Stimulated activated CD4-positive, alpha-beta T cell treated with anti-CD3 and anti-CD28 coated beads, Interleukin-4, amount 100 ng/mL, for 48 hours (primary cell): ENCODE results near the gene KRTAP10-6.
A peak's percentile ranks its signal among the peaks of the same experiment; 100 is the strongest.
"Not testable (repeated sequence)": the region's sequence is repeated elsewhere in the genome, so short reads cannot be mapped to it uniquely, and the experiment has no call there.

Source experiments
- DNase-seq, 2 donors: peaks; one replicate each; pipeline ENCODE4 v3.0.0-alpha.2; 2020; ENCODE audit warnings: low read depth in 2 of 2

Gene KRTAP10-6

DNA sequence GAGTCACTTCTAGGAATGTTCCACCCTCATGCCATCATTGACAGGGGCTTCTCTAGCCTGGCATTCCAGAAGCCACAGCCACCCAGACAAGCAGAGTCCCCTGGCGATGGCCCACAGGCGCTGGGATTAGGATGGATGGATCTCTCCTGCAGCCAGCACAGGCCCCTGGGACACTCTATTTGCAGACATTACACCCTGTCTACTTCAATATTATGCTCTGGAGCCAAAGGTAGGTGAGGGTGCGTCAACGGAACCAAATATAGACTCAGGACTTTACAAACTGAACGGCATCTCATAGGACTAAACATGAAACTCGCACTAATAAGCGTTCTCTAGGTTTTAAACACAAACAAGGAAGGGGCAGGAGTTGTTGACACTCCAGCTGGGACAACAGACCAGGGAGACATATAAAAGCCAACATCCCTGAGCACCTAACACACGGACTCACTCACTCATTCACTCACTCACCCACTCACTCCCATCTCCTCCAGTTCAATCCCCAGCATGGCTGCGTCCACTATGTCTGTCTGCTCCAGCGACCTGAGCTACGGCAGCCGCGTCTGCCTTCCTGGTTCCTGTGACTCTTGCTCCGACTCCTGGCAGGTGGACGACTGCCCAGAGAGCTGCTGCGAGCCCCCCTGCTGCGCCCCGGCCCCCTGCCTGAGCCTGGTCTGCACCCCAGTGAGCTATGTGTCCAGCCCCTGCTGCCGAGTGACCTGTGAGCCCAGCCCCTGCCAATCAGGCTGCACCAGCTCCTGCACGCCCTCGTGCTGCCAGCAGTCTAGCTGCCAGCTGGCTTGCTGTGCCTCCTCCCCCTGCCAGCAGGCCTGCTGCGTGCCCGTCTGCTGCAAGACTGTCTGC is 8.0 kb upstream of the KRTAP10-6 start, which contains the start of gene KRTAP10-7:
Gene KRTAP10-7, plus strand, starts transcription at position 480 of the 861 bp plus-strand sequence. Its CDS starts 25 bp downstream, at position 505.
- not testable (repeated sequence) for DNase-seq

DNA sequence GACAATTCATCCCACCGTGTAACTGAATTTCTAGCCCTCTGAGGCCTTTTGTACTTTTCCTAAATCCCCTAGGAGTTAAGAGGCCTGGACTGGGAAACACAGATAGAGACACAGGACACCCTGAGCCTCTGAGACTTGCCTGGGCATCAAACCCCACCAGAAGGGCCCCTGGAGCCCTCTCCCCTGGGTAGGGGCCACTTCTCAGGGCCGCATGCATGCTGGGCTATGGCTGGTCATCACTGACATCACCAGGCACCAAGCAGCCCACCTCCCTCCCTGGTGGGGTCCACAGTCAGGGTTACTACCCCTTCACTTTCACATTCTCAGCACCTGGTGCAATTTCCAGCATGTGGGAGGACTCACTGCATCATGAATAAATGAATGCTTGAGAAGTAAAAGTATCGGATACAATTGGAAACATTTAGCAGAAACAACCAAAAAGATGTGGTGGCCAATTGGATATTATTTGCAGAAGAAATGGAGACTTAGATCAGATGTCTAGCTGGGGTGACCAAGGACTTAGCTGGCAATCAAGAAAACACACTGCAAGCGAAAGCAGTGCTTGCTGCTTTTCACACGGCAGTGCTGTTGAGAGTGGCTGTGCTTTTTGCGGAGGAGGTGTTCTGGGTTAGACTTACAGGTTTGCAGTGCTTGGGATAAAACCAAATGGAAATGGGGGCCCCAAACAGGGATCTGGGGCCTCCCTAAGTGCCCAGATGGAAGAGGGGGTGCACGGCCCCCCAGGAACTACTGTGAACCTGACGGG is 7.1 kb upstream of the KRTAP10-6 start:
- no peak for DNase-seq

DNA sequence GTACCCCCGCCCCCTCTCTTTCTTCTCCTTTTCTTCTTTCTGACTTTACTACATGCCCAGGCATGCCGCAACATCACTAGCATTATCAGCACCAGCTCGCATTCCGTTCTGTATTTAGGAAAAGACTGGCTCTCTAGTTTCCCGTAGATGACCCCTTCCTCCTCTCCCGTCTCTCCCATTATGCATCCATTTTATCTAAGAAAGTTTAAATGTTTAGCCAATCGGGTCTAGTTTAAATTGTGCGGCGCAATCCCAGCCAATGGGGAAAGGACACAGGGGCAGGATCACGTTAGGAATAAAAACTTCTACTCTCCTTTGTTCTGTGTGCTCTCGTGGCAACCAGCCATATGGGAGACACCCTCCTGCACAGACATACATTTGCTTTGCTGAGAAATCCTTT is 5.8 kb upstream of the KRTAP10-6 start:
- DNase-seq, result no peak

DNA sequence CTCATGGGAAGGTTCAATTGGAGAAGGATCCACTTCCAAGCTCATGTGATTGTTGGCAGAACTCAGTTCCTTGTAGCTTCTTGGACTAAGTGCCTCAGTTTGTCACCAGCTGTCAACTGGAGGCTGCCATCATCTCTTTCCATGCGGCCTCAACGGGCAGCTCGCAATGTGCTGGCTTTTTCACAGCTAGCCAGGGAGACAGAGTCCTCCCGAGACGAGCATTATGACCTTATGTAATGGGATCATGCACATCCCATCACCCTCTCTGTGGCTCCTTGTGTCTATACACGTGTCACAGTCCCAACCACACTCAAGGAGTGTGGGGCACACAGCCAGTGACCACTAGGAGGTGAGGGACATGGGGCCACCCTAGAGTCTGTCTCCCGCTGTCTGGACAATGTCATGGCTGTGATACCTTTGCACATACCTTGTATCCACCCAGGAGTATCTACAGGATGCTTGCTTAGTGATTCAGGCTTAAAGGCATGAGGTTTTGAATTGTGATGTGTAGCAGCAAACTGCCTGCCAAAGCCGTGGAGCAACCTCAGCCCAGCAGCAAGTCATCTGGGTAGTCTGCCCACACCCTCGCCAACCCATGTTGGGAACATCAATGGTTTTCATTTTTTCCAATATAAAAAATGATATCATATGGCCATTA is 3.9 kb upstream of the KRTAP10-6 start:
- no peak for DNase-seq

DNA sequence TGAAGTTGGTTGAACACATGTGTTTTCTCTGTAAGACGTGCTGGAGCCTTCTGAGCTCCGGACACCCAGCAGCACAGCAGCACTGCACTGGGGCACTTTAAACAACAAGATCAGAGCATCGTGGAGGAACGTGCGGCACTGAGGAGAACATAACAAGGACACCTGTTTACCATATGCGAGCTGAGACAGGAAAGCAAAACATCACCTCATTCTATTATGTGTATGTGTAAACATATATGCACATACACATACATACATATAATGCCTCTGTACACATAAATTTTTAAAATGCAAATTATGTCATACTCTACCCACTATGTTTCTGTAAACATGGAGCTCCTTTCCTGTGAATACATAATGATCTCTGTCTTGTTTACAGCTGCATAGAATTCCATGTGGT is 3.2 kb upstream of the KRTAP10-6 start:
- DNase-seq, result no peak

DNA sequence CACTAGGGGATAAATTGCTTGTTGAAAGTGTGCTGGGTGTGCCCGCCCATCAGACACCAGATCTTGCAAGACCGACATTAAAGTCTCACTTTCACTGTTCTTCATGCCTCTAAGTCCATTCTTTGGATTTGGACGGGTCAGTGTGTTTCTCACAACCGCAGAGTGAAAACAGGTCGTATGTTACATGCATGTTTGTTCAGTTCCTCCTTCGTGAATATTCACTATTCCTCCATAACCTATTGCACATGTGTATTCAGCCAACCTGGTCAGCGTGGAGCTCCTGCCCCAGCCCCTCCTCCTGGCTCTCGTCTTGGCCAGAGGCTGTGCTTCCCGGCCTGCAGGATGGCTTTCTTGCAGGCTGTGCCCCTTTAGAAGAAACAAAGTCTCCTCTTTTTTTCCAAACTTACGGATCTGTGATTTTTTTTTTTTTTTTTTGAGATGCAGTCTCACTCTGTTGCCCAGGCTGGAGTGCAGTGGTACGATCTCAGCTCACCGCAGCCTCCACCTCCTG is 2.2 kb upstream of the KRTAP10-6 start:
- no peak for DNase-seq

DNA sequence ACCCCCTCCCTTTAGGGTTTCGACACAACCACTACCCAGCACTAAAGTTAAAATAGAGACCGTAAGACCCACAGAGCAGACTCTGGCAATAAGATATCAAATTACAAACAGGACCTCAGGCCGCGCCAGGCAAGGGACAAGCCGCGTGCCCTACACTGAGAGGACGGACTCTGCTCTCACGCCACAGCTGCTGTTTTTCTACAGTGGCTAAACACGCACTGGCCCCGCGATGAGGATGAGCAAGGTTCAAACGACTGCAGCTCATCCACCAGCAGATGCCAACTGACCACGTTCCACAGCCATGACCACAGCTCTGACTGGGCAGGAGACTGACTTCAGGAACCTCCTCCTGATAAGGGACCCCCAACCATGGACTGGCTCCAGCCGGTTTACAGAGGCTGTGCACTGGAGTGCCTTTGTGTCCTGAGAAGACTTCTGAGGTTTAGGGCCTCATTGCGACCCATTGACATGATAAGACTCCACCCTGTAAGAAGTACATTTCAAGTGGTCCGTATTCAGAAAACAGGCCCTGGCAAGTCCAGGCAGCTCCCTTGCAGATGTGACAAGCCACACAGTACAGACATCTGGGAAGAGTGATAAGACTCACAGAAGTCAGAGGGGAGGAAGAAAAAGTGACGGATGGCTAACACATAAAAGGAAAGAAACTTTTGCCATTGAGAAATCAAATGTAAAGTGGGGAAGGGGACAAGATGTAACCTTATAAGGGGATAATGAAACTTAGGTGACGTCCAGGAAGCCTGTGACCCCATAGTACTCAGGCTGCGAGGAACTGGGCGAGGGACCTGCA is 1.5 kb upstream of the KRTAP10-6 start:
- DNase-seq, result no peak

DNA sequence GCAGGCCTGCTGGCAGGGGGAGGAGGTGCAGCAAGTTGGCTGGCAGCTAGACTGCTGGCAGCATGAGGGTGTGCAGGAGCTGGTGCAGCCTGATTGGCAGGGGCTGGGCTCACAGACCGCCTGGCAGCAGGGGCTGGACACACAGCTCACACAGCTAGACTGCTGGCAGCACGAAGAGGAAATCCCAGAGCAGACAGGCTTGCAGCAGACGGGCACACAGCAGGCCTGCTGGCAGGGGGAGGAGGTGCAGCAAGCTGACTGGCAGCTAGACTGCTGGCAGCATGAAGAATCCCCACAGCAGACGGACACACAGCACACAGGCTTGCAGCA is 539 bp downstream of the KRTAP10-6 start:
- DNase-seq, result not testable (repeated sequence)

DNA sequence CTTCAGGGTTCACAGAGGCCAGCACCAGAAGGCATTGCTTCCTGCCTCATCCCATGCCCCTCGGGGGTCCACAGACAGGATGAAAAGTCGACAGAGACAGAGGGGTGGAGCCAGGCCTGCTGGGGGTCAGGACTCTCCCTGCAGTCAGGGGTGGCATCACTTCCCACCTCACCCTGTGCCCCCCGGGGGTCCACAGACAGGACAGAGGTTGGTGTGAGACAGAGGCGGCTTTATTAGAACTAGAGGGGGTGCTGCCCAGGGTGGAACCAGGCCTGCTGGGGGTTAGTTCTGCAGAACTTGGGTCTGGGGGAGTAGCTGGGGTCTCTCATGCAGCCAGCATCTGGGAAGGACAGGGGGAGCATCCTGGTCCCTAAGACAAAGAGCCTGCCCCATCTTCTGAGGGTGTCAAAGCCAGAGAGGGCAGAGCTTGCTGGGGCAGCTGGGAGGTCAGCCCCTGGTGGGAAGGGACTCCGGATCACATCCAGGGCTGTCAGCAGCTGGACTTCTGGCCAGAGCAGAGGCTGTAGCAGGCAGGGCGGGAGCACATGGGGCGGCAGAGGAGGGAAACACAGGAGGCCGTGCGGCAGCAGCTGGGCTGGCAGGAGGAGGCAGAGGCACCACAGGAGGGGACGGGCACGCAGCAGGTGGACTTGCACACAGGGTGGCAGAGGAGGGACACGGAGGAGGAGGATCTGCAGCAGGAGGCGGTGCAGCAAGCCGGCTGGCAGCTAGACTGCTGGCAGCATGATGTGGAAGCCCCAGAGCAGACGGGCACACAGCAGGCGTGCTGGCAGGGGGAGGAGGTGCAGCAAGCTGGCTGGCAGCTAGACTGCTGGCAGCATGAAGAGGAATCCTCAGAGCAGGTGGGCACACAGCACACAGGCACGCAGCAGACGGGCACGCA is 1.2 kb downstream of the KRTAP10-6 start:
- DNase-seq, result not testable (repeated sequence)

DNA sequence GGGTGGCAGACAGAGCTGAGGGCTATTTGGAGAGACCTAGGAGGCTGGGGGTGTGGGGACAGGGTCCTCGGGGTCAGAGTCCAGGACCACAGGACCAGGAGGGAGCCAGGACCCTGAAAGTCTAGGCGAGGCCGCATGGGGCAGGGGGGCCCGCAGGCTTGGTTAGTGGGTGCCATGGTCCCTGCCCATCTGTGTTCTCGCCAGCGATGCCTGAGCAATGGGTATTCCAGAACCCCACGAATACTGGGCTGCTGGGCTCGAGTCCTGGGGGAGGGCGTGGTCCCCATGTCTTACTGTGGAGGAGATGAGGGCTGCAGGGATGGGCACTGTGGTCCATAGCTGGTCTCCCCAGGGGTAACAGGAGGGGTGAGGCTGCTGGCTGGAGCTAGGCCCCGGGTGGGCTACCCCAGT is 2.0 kb downstream of the KRTAP10-6 start:
- no peak for DNase-seq

DNA sequence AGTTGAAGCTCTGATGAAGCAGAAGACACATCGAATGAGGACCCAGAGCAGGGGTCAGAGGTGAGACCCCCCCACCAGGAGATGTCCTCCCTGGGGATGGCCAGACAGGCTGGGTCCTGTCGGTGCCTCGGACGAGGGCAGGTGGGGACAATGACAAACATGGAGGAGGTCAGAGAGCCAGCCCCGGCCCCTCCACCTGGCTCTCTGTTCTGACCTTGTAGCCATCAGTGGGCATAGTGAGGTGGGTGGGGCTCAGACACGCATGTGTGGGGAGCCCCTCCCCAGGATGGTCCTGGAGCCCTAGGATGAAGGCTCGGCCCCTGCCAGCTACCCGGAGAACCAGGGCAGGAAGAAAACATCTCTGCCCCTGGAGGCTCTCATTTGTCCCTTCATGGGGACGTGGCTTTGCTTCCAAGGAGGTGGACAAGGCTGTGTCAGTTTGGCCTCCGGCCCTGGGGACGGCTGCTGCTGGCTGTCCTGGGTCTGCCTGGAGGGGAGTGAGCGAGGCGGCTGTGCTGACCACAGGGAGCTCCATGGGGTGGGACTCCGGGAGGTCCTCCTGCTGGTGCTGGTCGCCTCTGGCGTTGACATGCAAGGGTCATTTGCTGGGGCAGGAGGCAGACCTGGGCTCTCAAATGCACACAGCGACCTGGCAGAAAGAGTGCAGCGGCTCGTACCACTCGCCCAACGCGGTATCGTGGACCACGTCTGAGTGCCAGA is 2.6 kb downstream of the KRTAP10-6 start:
- DNase-seq, result no peak

DNA sequence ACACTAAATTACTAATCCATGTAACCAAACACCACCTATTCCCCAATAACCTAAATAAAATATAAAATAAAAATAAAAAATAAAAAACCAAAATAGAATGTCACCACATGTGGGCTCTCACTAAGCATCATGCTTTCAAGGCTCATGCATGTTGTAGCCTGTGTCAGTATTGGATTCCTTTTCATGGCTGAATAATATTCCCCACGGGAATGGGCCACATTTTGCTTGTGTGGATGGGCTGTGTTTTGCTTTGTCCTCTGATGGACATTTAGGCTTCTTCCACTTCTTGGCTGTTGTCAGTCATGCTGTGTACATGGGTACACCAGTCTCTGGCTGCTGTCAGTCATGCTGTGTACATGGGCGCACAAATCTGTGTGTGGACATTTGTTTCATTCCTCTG is 3.2 kb downstream of the KRTAP10-6 start:
- DNase-seq, result no peak

DNA sequence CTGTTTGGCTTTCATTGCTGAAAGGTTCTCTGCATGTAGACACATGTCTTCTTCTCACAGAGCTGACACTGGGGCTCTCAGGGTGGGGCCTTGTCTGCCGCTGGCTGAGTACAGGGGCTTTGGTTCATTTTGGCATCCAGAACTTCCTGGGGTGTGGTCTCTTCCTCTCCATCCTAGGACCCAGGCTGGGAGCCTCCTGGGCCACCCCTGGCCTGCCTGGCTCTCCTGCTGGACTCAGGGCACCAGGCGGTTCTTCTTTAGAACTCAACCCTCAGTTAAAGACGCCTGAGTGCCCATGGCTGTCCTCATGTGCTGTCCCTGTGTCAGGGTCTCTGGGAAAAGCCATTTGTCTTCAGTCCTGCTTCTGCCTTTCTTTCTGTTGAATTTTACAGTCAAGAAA is 6.4 kb downstream of the KRTAP10-6 start:
- no peak for DNase-seq

DNA sequence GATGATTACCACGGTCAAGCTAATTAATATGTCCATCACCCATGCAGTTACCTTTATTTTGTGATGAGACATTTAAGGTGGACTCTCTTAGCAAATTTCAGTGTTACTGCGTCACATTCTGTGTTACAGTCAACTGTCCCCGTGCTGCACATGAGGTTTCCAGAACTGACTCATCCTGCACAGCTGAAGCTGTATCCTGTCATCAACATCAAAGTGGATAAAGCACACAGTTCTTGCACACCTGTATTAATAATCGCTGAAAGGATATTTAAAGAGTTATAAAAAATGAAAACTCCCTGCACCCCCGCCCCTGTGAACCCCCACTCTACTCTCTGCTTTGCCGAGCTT is 8.5 kb downstream of the KRTAP10-6 start:
- DNase-seq, result peak in 1 of 2 donors; percentile 14

DNA sequence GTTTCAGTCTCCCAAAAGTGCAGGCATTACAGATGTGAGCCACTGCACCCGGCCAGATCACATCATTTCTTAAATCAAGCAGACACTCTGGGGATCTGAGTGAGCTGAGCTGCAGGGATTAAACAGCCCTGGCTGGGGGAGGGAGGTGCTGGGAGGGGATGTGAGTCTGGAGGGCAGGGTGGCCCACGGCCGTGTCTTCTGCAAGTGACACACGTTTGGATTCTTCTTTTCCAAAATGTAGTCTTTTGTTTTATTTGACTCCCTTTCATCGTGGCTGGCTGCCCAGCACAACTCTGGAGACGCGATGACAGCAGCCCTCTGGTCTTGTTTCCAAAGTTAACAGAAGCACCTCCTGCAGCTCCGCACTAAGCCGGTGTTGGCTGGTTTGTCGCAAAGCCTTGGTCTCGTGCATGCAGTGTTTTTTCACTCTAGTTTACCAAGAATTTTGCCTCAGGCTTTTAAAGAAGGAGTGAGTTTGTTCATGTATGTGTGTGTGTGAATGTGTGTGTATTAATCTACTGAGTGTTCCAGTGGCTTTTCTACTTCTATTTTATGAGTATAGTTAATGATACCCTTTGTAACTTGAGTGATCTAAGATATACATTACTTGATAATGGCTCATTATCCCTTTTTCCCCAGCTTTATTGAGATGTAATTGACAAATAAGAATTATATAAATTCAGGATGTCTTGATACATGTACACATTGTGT is 9.1 kb downstream of the KRTAP10-6 start:
- DNase-seq, result no peak

DNA sequence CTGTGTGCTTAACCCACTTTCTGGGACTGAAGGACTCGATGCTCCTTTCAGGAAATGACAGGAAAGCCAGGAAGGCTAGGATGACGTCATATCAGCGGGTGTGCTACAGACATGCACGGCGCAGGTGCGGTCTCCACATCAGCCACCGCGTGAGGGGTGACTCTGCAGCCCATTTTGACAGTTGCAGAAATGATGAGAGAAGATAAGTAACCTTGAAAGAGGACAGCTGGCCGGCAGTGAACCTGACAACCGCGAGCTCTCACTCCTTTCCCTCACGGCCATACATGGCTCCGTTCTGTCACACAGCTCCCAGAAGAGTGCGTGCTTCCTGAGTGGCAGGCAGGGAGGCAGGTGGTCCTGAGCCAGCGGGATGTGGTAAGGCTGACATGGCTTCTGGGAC is 10.2 kb downstream of the KRTAP10-6 start:
- no peak for DNase-seq

DNA sequence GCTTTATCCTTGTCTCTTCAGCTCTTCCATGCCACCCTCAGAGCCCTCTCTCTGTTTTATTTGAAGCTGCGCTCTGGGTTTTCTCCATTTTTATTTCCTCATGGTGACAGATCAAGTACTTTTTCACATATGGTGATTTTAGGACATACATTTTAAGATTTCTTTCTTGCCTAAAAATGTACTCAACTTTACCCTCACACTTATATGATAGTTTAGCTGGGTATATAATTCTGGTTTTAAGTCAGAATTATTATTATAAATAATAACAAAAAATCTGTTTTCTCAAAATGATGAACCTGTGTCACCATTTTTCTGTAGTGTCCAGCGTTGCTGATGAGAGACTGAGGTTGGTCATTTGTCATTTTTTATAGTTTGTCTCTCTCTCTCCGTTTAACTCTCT is 11.1 kb downstream of the KRTAP10-6 start:
- no peak for DNase-seq

DNA sequence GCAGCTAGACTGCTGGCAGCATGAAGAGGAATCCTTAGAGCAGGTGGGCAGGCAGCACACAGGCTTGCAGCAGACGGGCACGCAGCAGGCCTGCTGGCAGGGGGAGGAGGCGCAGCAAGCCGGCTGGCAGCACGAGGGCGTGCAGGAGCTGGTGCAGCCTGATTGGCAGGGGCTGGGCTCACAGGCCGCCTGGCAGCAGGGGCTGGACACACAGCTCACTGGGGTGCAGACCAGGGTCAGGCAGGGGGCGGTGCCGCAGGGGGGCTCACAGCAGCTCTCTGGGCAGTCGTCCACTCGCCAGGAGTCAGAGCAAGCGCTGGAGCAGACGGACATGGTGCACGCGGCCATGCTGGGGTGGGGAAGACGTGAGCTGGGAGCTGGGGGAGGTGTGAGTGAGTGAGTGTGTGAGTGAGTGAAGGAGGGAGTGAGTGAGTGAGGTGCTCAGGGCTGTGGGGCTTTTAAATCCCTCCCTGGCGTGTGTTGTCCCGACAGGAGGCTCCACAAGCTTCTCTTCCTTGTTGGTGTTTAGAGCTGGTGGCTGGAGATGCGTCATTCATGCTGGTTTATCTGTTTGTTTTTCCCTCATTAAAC is 12.0 kb downstream of the KRTAP10-6 start, which contains the start of gene KRTAP10-5:
Gene KRTAP10-5, minus strand, starts transcription at position 374 of the 591 bp plus-strand sequence. Its CDS starts 26 bp downstream, at position 348.
- DNase-seq, result not testable (repeated sequence)

DNA sequence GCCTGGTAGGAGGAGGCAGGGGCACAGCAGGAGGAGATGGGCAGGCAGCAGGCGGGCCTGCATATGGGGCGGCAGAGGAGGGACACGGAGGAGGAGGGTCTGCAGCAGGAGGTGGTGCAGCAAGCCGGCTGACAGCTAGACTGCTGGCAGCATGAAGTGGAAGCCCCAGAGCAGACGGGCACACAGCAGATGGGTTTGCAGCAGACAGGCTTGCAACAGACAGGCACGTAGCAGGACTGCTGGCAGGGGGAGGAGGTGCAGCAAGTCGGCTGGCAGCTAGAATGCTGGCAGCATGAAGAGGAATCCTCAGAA is 12.5 kb downstream of the KRTAP10-6 start:
- DNase-seq, result no peak
